ENCODE measurements around the gene RSPRY1.

GRCh38 chr16:57178793-57179212, 7.3 kb upstream of the RSPRY1 start:
- no peak for TF ChIP-seq POLR2A (IDR thresholded peaks at IDR 0.05; ENCODE audit: low read depth, low read length)
- no peak for TF ChIP-seq CTCF (conservative IDR thresholded peaks at IDR 0.05; ENCODE audit: low read depth, low read length)
- TF ChIP-seq FOS (IDR thresholded peaks at IDR 0.05; ENCODE audit: low read depth, low read length), result no peak
- TF ChIP-seq SMC3 (IDR thresholded peaks at IDR 0.05; ENCODE audit: low read depth, low read length), result no peak
- no peak for TF ChIP-seq MXI1 (IDR thresholded peaks at IDR 0.05; ENCODE audit: borderline replicate concordance, low read depth, low read length)
- no peak for TF ChIP-seq RAD21 (IDR thresholded peaks at IDR 0.05; ENCODE audit: low read length)
- TF ChIP-seq RFX5 (IDR thresholded peaks at IDR 0.05; ENCODE audit: low read depth, low read length), result no peak
- no peak for TF ChIP-seq CEBPB (IDR thresholded peaks at IDR 0.05; ENCODE audit: low read depth, low read length)
- no peak for TF ChIP-seq USF2 (IDR thresholded peaks at IDR 0.05; ENCODE audit: low read depth, low read length)
- no peak for TF ChIP-seq RCOR1 (IDR thresholded peaks at IDR 0.05; ENCODE audit: insufficient replicate concordance, low read length)
- TF ChIP-seq MAFK (IDR thresholded peaks at IDR 0.05; ENCODE audit: low read depth, low read length), result no peak
- TF ChIP-seq BHLHE40 (IDR thresholded peaks at IDR 0.05; ENCODE audit: low read depth, low read length), result peak; percentile 92
- TF ChIP-seq CHD1 (IDR thresholded peaks at IDR 0.05; ENCODE audit: low read depth, low read length), result no peak
- TF ChIP-seq ELK1 (IDR thresholded peaks at IDR 0.05; ENCODE audit: borderline replicate concordance, low read depth, low read length), result no peak
